KMS-11 (cell line): ENCODE data around the gene TUBB2B.

ENCODE experiments used
- H2AFZ ChIP-seq: fragments of 200-600 bp; sonication (generic); 2 replicates; pipeline ENCODE4 v1.6.1; 2016; ENCODE audit warnings: antibody characterized with exemption, mixed run types, low read depth
- H3K27ac ChIP-seq: fragments of 200-600 bp; sonication (generic); 2 replicates; pipeline ENCODE4 v1.6.1; 2016; ENCODE audit warnings: mild to moderate bottlenecking, mixed run types
- H3K27me3 ChIP-seq: fragments of 200-600 bp; sonication (generic); 2 replicates; pipeline ENCODE4 v1.6.1; 2017; ENCODE audit warnings: mild to moderate bottlenecking, low read depth, mixed run types, moderate library complexity; ENCODE audit not compliant: insufficient read depth
- H3K36me3 ChIP-seq: fragments of 200-600 bp; sonication (generic); 2 replicates; pipeline ENCODE4 v1.6.1; 2017; ENCODE audit warnings: mild to moderate bottlenecking, mixed run types; ENCODE audit not compliant: insufficient read depth
- H3K4me1 ChIP-seq: fragments of 200-600 bp; sonication (generic); 2 replicates; pipeline ENCODE4 v1.6.1; 2016; ENCODE audit warnings: mild to moderate bottlenecking, low read depth, mixed run types; ENCODE audit not compliant: poor library complexity, severe bottlenecking
- H3K4me2 ChIP-seq: fragments of 200-600 bp; sonication (generic); 2 replicates; pipeline ENCODE4 v1.7.0; 2016; ENCODE audit warnings: mild to moderate bottlenecking, mixed run types
- H3K4me3 ChIP-seq: fragments of 200-600 bp; sonication (generic); IDR thresholded peaks from 2 replicates; pipeline ENCODE4 v1.6.1; 2017; ENCODE audit warnings: low read depth, low read length, mixed read lengths; ENCODE audit not compliant: insufficient read depth
- H3K79me2 ChIP-seq: fragments of 200-600 bp; sonication (generic); 2 replicates; pipeline ENCODE4 v1.6.1; 2016; ENCODE audit warnings: low read depth, mixed run types; ENCODE audit not compliant: insufficient read depth
- H3K9ac ChIP-seq: fragments of 200-600 bp; sonication (generic); 2 replicates; pipeline ENCODE4 v1.6.1; 2016; ENCODE audit warnings: mild to moderate bottlenecking, mixed run types
- H4K20me1 ChIP-seq: fragments of 200-600 bp; sonication (generic); 2 replicates; pipeline ENCODE4 v1.6.1; 2016; ENCODE audit warnings: mild to moderate bottlenecking, mixed run types; ENCODE audit not compliant: insufficient read depth
- TF ChIP-seq, protein P1 (sequence below): fragments of 200-600 bp; sonication (generic); conservative IDR thresholded peaks from 2 replicates; pipeline ENCODE4 v1.6.1; 2017; ENCODE audit warnings: low read depth, mild to moderate bottlenecking, antibody characterized with exemption, low read length, moderate library complexity, mixed read lengths

TUBB2B gene

GRCh38 chr6:3233321-3233720 lies 5.9 kb upstream of the TUBB2B start:
- Histone ChIP-seq H3K4me2 (no peak overlapping the region), H3K79me2 (no peaks in the 10 kb centered on the region), H3K9ac (no peak overlapping the region), H2AFZ (no peak overlapping the region), H3K27me3 (peaks cover 17% of the 10 kb centered on the region; the same call in 1 of the 2 replicates), H3K4me1 (peaks cover 17% of the 10 kb centered on the region), H3K36me3 (no peaks in the 10 kb centered on the region), H4K20me1 (no peaks in the 10 kb centered on the region), H3K4me3 (no peak overlapping the region), H3K27ac (no peak overlapping the region)
- TF ChIP-seq, protein P1, sequence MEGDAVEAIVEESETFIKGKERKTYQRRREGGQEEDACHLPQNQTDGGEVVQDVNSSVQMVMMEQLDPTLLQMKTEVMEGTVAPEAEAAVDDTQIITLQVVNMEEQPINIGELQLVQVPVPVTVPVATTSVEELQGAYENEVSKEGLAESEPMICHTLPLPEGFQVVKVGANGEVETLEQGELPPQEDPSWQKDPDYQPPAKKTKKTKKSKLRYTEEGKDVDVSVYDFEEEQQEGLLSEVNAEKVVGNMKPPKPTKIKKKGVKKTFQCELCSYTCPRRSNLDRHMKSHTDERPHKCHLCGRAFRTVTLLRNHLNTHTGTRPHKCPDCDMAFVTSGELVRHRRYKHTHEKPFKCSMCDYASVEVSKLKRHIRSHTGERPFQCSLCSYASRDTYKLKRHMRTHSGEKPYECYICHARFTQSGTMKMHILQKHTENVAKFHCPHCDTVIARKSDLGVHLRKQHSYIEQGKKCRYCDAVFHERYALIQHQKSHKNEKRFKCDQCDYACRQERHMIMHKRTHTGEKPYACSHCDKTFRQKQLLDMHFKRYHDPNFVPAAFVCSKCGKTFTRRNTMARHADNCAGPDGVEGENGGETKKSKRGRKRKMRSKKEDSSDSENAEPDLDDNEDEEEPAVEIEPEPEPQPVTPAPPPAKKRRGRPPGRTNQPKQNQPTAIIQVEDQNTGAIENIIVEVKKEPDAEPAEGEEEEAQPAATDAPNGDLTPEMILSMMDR: no peak

DNA sequence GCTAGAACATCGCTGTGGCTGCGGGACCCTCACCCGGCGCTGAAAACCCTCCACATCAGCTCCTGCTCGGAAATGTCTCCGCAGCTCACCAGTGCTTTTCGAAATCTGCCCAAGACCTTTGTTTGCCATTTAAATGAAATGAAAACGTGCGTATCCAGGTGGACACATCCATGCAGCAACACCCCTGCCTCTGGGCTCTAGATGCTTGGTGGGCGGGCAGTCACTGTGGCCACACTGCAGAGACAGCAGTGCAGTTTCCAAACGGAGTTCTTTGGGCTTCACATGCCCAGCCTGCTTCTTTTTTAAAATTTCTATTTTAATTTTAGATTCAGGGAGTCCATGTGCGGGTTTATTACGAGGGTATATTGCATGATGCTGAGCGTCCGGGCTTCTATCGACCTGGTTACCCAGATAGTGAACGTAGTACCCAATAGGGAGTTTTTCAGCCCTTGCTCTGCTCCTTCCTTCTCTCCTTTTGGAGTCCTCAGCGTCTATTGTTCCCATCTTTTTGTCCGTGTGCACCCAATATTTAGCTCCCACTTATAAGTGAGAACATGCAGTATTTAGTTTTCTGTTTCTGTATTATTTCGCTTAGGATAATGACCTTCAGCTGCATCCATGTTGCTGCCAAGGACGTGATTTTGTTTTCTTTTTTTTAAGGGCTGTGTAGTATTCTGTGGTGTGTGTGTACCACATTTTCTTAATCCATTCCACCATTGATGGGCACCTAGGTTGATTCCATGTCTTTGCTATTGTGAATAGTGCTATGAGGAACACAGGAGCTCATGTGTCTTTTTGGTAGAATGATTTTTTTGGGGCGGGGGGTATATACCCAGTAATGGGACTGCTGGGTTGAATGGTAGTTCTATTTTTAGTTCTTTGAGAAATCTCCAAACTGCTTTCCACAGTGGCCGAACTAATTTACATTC lies 4.8 kb upstream of the TUBB2B start:
- Histone ChIP-seq H3K27me3 (peaks cover 17% of the 10 kb centered on the region; the same call in 1 of the 2 replicates), H4K20me1 (no peaks in the 10 kb centered on the region), H3K36me3 (no peaks in the 10 kb centered on the region), H3K9ac (no peak overlapping the region), H2AFZ (no peak overlapping the region), H3K4me2 (no peak overlapping the region), H3K79me2 (no peaks in the 10 kb centered on the region), H3K27ac (no peak overlapping the region), H3K4me3 (no peak overlapping the region), H3K4me1 (peaks cover 10% of the 10 kb centered on the region)
- TF ChIP-seq, protein P1: no peak

- Histone ChIP-seq H3K36me3 (no peaks in the 10 kb centered on the region), H4K20me1 (no peaks in the 10 kb centered on the region), H3K4me2 (no peak overlapping the region), H3K4me3 (no peak overlapping the region), H3K79me2 (no peaks in the 10 kb centered on the region), H3K4me1 (peaks cover 8% of the 10 kb centered on the region), H3K9ac (no peak overlapping the region), H2AFZ (no peak overlapping the region), H3K27ac (no peak overlapping the region), H3K27me3 (peaks cover 17% of the 10 kb centered on the region; the same call in 1 of the 2 replicates)
- TF ChIP-seq, protein P1: no peak
These were observed 4.0 kb upstream of the TUBB2B start for GRCh38 chr6:3231247-3232016.

DNA sequence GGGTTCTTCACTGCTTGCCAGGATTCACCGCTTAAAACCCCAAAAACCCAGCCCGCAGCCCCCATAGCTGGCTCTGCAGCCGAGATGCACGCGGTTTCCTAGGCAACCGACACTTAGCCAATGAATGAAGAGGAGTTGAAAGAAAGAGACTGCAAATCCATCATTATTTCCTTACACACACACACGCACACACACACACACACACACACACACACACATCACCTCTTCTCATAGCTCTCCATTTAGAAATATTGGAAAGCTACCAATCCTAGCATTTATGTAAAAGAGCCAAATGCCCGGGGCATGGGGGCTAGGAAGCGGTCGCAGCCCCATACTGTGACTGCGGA lies 3.4 kb upstream of the TUBB2B start:
- TF ChIP-seq, protein P1: no peak
- H2AFZ ChIP-seq: no peak overlapping the region
- H3K79me2 ChIP-seq: no peaks in the 10 kb centered on the region
- H3K9ac ChIP-seq: no peak overlapping the region
- peaks cover 13% of the 10 kb centered on the region for H3K4me1 ChIP-seq
- no peak overlapping the region for H3K4me2 ChIP-seq
- peaks cover 17% of the 10 kb centered on the region; the same call in 1 of the 2 replicates for H3K27me3 ChIP-seq
- no peaks in the 10 kb centered on the region for H3K36me3 ChIP-seq
- no peaks in the 10 kb centered on the region for H4K20me1 ChIP-seq
- H3K4me3 ChIP-seq: no peak overlapping the region
- no peak overlapping the region for H3K27ac ChIP-seq
